H9 (cell line): ENCODE data around the gene KIAA0930. TPM values are rescaled to one million over a fixed set of nuclear protein-coding genes. Genes with fewer than 3 reads are reported as not detected.
A peak's percentile ranks its signal among the peaks of the same experiment; 100 is the strongest.

Source experiments
- DNase-seq: peaks from one replicate; pipeline ENCODE4 v3.0.0-alpha.2; 2017
- H2AFZ ChIP-seq: one replicate; pipeline ENCODE4 v1.6.1; 2013; ENCODE audit warnings: mild to moderate bottlenecking, low read length, control low read depth, moderate library complexity
- H2AK5ac ChIP-seq: 2 replicates; pipeline ENCODE4 v1.6.1; 2013; ENCODE audit warnings: low read length, control low read depth, mixed read lengths; ENCODE audit not compliant: insufficient read length
- H2BK120ac ChIP-seq: one replicate; pipeline ENCODE4 v1.6.1; 2013; ENCODE audit warnings: low read depth, mild to moderate bottlenecking, low read length, control low read depth, inconsistent platforms; ENCODE audit not compliant: poor library complexity, severe bottlenecking
- H2BK12ac ChIP-seq: 2 replicates; pipeline ENCODE4 v1.6.1; 2013; ENCODE audit warnings: low read length, control low read depth, mixed read lengths, low read depth; ENCODE audit not compliant: insufficient read length
- H2BK15ac ChIP-seq: 2 replicates; pipeline ENCODE4 v1.6.1; 2013; ENCODE audit warnings: low read depth, low read length, control low read depth
- H2BK20ac ChIP-seq: one replicate; pipeline ENCODE4 v1.6.1; 2013; ENCODE audit warnings: low read depth, mild to moderate bottlenecking, low read length, control low read depth, inconsistent platforms; ENCODE audit not compliant: poor library complexity, severe bottlenecking
- H2BK5ac ChIP-seq: 2 replicates; pipeline ENCODE4 v1.6.1; 2013; ENCODE audit warnings: low read length, control low read depth, mixed read lengths; ENCODE audit not compliant: insufficient read length
- H3K14ac ChIP-seq: 2 replicates; pipeline ENCODE4 v1.6.1; 2013; ENCODE audit warnings: low read length, control low read depth; ENCODE audit not compliant: insufficient read depth
- H3K18ac ChIP-seq: 2 replicates; pipeline ENCODE4 v1.6.1; 2013; ENCODE audit warnings: low read depth, mild to moderate bottlenecking, mixed read lengths, low read length, control low read depth; ENCODE audit not compliant: insufficient read length
- H3K23ac ChIP-seq: 2 replicates; pipeline ENCODE4 v1.6.1; 2013; ENCODE audit warnings: low read length, control low read depth, mixed read lengths, low read depth; ENCODE audit not compliant: insufficient read length
- H3K23me2 ChIP-seq: 2 replicates; pipeline ENCODE4 v1.6.1; 2013; ENCODE audit warnings: low read depth, mild to moderate bottlenecking, mixed read lengths, low read length, control low read depth; ENCODE audit not compliant: insufficient read length, poor library complexity, severe bottlenecking
- H3K27ac ChIP-seq: 2 replicates; pipeline ENCODE4 v1.5.1; 2013; ENCODE audit warnings: low read length, control low read depth, mixed read lengths, low read depth; ENCODE audit not compliant: insufficient read length
- H3K27me3 ChIP-seq: 2 replicates; pipeline ENCODE4 v1.6.1; 2013; ENCODE audit warnings: low read length, control low read depth, inconsistent platforms; ENCODE audit not compliant: insufficient read depth
- H3K4ac ChIP-seq: 2 replicates; pipeline ENCODE4 v1.6.1; 2013; ENCODE audit warnings: low read depth, mild to moderate bottlenecking, control low read depth, inconsistent platforms, low read length, moderate library complexity
- H3K4me1 ChIP-seq: 2 replicates; pipeline ENCODE4 v1.6.1; 2013; ENCODE audit warnings: low read length, control low read depth, inconsistent platforms; ENCODE audit not compliant: insufficient read depth
- H3K4me2 ChIP-seq: 2 replicates; pipeline ENCODE4 v1.6.1; 2013; ENCODE audit warnings: low read length, control low read depth, mixed read lengths; ENCODE audit not compliant: insufficient read length, insufficient read depth
- H3K56ac ChIP-seq: 2 replicates; pipeline ENCODE4 v1.6.1; 2013; ENCODE audit warnings: low read depth, mild to moderate bottlenecking, mixed read lengths, low read length, control low read depth; ENCODE audit not compliant: insufficient read length
- H3K79me1 ChIP-seq: 2 replicates; pipeline ENCODE4 v1.6.1; 2013; ENCODE audit warnings: low read depth, mild to moderate bottlenecking, moderate library complexity, low read length, control low read depth, inconsistent platforms; ENCODE audit not compliant: insufficient read depth, poor library complexity, severe bottlenecking
- H3K79me2 ChIP-seq: 2 replicates; pipeline ENCODE4 v1.6.1; 2013; ENCODE audit warnings: low read length, control low read depth, inconsistent platforms; ENCODE audit not compliant: insufficient read depth
- H3K9ac ChIP-seq: 2 replicates; pipeline ENCODE4 v1.6.1; 2013; ENCODE audit warnings: low read length, control low read depth, mixed read lengths; ENCODE audit not compliant: insufficient read length; ENCODE audit errors: extremely low read depth
- H3K9me3 ChIP-seq: one replicate; pipeline ENCODE4 v1.6.1; 2013; ENCODE audit warnings: low read depth, low read length, inconsistent platforms; ENCODE audit not compliant: control insufficient read depth
- H3T11ph ChIP-seq: one replicate; pipeline ENCODE4 v1.6.1; 2013; ENCODE audit warnings: mild to moderate bottlenecking, low read length, control low read depth, inconsistent platforms
- H4K20me1 ChIP-seq: one replicate; pipeline ENCODE4 v1.6.1; 2013; ENCODE audit not compliant: control insufficient read depth, insufficient read length, insufficient read depth
- H4K5ac ChIP-seq: 2 replicates; pipeline ENCODE4 v1.6.1; 2013; ENCODE audit warnings: low read depth, mild to moderate bottlenecking, mixed read lengths, low read length, control low read depth; ENCODE audit not compliant: insufficient read length
- H4K8ac ChIP-seq: replicated peaks from 2 replicates; pipeline ENCODE4 v1.6.1; 2013; ENCODE audit warnings: low read length, control low read depth, mixed read lengths, low read depth; ENCODE audit not compliant: insufficient read length
- H4K91ac ChIP-seq: 2 replicates; pipeline ENCODE4 v1.6.1; 2013; ENCODE audit warnings: low read depth, mild to moderate bottlenecking, moderate library complexity, mixed read lengths, low read length, control low read depth; ENCODE audit not compliant: insufficient read length
- H3K27ac Mint-ChIP-seq, 3 experiments: 2 replicates in 2 of 3; 3 replicates in 1 of 3; pipeline ENCODE4 v1.8.0; 2020 to 2021; ENCODE audit warnings: mixed read lengths in 3 of 3, mild to moderate bottlenecking in 1 of 3, moderate library complexity in 1 of 3
- H3K27me3 Mint-ChIP-seq: 2 replicates; pipeline ENCODE4 v1.8.0; 2021; ENCODE audit warnings: low read depth, mild to moderate bottlenecking, moderate library complexity, mixed read lengths
- H3K36me3 Mint-ChIP-seq, 3 experiments: 2 replicates in 2 of 3; 3 replicates in 1 of 3; pipeline ENCODE4 v1.8.0; 2020 to 2021; ENCODE audit warnings: low read depth in 3 of 3, mixed read lengths in 3 of 3; ENCODE audit not compliant: insufficient read depth in 1 of 3
- H3K4me1 Mint-ChIP-seq, 2 experiments: 2 replicates each; pipeline ENCODE4 v1.8.0; 2020; ENCODE audit warnings: mixed read lengths in 2 of 2
- H3K4me3 Mint-ChIP-seq, 2 experiments: 2 replicates in 1 of 2; 3 replicates in 1 of 2; pipeline ENCODE4 v1.8.0; 2020 to 2021; ENCODE audit warnings: mild to moderate bottlenecking in 2 of 2, mixed read lengths in 2 of 2, moderate library complexity in 1 of 2
- H3K9me3 Mint-ChIP-seq, 2 experiments: 2 replicates in 1 of 2; 3 replicates in 1 of 2; pipeline ENCODE4 v1.8.0; 2020; ENCODE audit warnings: mild to moderate bottlenecking in 2 of 2, mixed read lengths in 2 of 2, moderate library complexity in 1 of 2
- WGBS: extraction: QIAGEN DNeasy Blood & Tissue Kit; methylation state at CpG from one replicate; pipeline ENCODE4 v1.1.7; 2013; ENCODE audit warnings: missing lambda C conversion rate, low lambda C conversion rate, mixed read lengths; ENCODE audit not compliant: insufficient read length; ENCODE audit errors: extremely low coverage; 5-methylcytosine and 5-hydroxymethylcytosine counted together
- total RNA-seq: library from RNA; stranded (reverse); gene quantifications from 2 replicates; pipeline ENCODE4 v1.2.1, GENCODE V29; 2021
- TF ChIP-seq, protein P1 (sequence below): fragments of 200-600 bp; sonication (generic); conservative IDR thresholded peaks from 3 replicates; pipeline ENCODE4 v1.8.0; 2021; ENCODE audit warnings: antibody characterized with exemption, mild to moderate bottlenecking

The KIAA0930 gene
- total RNA-seq, 1 experiment from 2014 or later = 46.2 TPM

DNA sequence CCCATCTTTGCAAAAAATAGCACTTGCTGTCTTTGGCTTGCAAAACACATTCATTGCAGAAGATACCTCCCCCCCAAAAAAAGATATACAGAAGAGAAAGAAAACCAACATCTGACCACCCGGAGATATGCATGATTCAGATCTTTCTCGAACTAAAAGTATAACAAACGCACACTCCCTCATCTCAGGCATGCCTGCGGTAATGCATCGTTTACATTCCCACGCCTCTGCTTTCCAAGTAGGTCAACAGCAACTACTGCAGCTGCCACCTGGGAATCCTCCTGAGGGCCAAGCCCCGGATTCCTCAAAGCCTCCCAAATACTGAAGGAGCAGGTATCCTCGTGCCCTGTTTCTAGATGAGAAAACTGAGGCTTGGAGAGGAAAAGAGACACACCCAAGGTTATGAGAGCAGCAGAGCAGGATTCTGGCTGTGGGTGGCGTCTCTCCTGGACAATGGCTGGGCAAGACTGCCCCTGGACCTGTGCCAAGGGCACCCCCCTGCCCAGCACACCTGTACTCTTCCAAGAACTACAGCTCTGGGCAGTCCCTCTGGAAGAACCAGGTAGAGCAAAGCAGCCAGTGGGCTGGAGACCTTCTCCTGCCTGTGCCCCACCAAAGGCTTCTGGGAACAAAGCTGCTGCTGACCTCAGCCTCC, 38.9 kb downstream of the KIAA0930 start:
- H3K9me3 ChIP-seq = no peaks in the 10 kb centered on the region
- peaks cover 4% of the 10 kb centered on the region for H4K20me1 ChIP-seq
- H3K56ac ChIP-seq = no peak overlapping the region
- no peak overlapping the region for H4K5ac ChIP-seq
- H3K14ac ChIP-seq = no peak overlapping the region
- Mint-ChIP-seq H3K4me3 (no peak overlapping the region), H3K27me3 (no peaks in the 10 kb centered on the region), H3K9me3 (no peaks in the 10 kb centered on the region), H3K4me1 (peaks cover 27 to 38% of the 10 kb centered on the region in 2 experiments), H3K27ac (peak overlapping the region in 1 of 3 experiments; percentile 64; a peak in 2 of 7 replicates), H3K36me3 (peaks cover 4 to 35% (median 24%) of the 10 kb centered on the region in 3 experiments; a peak in 6 of 7 replicates)
- no CpG with 5 or more reads among the region's 9 CpGs for WGBS
- no peak overlapping the region for H2AFZ ChIP-seq
- no peaks in the 10 kb centered on the region for H3K27me3 ChIP-seq
- H3K79me2 ChIP-seq = no peaks in the 10 kb centered on the region
- H3K9ac ChIP-seq = no peak overlapping the region
- H2AK5ac ChIP-seq = no peak overlapping the region
- TF ChIP-seq, protein P1, sequence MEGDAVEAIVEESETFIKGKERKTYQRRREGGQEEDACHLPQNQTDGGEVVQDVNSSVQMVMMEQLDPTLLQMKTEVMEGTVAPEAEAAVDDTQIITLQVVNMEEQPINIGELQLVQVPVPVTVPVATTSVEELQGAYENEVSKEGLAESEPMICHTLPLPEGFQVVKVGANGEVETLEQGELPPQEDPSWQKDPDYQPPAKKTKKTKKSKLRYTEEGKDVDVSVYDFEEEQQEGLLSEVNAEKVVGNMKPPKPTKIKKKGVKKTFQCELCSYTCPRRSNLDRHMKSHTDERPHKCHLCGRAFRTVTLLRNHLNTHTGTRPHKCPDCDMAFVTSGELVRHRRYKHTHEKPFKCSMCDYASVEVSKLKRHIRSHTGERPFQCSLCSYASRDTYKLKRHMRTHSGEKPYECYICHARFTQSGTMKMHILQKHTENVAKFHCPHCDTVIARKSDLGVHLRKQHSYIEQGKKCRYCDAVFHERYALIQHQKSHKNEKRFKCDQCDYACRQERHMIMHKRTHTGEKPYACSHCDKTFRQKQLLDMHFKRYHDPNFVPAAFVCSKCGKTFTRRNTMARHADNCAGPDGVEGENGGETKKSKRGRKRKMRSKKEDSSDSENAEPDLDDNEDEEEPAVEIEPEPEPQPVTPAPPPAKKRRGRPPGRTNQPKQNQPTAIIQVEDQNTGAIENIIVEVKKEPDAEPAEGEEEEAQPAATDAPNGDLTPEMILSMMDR = no peak
- H3K79me1 ChIP-seq = no peaks in the 10 kb centered on the region
- no peak for DNase-seq
- H2BK12ac ChIP-seq = no peak overlapping the region
- H4K91ac ChIP-seq = no peak overlapping the region
- H2BK15ac ChIP-seq = no peak overlapping the region
- H3K23ac ChIP-seq = no peak overlapping the region
- no peak overlapping the region for H3K27ac ChIP-seq
- no peak overlapping the region for H3K18ac ChIP-seq
- no peaks in the 10 kb centered on the region for H3K23me2 ChIP-seq
- no peak overlapping the region for H2BK120ac ChIP-seq
- no peak overlapping the region for H2BK20ac ChIP-seq
- H3K4me1 ChIP-seq = no peaks in the 10 kb centered on the region
- no peak overlapping the region for H4K8ac ChIP-seq
- H3K4ac ChIP-seq = no peak overlapping the region
- no peak overlapping the region for H3K4me2 ChIP-seq
- no peak overlapping the region for H3T11ph ChIP-seq
- H2BK5ac ChIP-seq = no peak overlapping the region
